GF-D8 (cell line): ENCODE measurements around the gene LRRN2.
"Not testable (repeated sequence)": the region's sequence is repeated elsewhere in the genome, so short reads cannot be mapped to it uniquely, and the experiment has no call there.

ENCODE experiments used
- DNase-seq: peaks from one replicate; lab custom pipeline; 2025; lab: John Stamatoyannopoulos, UW

The LRRN2 gene

DNA sequence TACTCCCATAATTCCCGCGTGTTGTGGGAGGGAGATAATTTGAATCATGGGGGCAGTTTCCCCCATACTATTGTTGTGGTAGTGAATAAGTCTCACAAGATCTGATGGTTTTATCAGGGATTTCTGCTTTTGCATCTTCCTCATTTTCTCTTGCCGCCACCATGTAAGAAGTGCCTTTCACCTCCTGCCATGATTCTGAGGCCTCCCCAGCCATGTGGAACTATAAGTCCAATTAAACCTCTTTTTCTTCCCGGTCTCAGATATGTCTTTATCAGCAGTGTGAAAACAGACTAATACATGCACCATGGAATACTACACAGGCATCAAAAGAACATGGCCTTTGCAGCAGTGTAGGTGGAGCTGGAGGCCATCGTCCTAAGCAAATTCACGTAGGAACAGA, 56.1 kb downstream of the LRRN2 start:
- not testable (repeated sequence) for DNase-seq

DNA sequence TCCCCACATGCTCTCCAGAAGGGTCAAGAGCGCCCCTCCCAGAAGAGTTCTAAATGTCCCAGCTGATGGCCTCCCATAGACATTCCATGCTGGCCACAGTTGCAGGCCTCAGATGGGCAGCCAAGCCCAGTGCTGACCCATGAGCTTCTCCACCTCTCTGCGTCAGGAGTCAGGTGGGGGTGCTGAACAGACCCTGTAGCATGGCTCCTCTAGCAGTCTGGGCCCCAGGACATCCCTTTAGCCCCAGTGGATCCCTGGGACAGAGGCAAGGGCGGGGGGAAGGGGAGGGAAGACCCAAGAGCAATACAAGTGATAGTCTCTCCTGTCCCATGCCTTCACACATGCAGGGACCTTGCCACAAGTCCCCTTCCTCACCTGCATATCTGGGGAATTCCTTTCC, 56.7 kb downstream of the LRRN2 start:
- DNase-seq = no peak

DNA sequence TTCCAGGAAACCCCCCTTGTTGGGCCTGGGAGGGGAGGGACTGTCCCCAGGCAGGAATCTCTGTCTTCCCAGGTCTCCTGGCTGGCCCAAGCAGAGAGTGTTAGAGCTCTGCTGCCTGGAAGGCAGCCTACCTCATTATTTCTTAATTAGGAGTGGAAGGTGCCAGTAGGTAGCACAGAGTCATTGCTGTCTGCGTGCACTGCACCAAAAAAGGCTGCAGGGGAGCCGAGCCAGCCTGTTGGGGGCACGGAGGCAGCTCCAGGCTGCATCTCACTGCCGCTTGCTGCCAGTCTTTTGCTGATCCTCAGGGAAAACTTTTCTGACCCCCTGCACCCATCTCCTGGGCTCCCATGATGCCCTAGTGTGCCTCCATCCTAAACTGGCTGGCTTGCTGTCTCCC, 58.1 kb downstream of the LRRN2 start:
- no peak for DNase-seq

DNA sequence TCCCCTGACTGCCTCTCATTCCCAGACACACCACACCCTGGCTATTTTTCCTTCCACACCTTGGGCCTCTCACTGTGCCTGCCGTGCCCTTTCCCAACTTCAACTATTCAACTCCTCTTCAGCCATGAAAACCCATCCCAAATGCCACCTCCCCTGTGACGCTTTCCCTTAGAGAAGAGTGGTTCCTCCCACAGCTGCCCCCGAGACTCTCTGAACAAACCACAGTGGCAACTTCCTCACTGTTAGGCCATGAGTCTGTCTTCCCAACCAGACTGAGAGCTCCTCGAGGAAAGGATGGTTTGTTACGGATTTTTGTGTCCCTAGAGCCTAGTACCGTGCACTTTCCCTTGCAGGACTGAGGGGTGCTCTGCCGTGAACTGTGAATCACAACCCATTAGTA, 59.2 kb downstream of the LRRN2 start:
- no peak for DNase-seq

DNA sequence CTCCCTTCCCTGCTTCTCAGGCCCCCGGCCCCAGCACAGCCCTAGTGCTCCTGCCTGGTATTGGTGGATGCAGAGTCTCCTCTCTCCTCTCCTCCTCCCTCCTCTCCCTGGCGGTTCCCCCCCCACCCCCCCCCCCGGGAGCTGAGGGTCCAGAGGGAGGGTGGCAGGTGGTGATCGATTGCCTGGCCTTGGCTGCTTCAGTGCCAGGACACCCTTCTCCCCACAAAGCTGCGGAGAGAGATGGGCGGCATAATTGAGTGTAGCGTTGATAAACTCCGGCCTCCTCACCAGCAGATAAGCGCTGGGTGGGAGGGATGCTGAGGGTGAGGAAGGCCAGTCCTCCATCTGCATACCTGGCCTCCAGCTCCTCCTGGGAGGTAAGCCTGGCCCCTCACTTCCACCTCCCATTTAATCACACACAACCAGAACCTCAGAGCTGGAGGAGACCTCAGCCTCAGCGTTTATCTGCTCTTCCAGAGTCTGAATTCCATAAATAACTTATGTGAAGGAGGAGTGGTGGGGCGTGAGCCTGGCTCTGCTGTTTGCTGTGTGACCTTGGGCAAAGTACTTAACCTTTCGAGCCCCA, 60.8 kb downstream of the LRRN2 start:
- no peak for DNase-seq

DNA sequence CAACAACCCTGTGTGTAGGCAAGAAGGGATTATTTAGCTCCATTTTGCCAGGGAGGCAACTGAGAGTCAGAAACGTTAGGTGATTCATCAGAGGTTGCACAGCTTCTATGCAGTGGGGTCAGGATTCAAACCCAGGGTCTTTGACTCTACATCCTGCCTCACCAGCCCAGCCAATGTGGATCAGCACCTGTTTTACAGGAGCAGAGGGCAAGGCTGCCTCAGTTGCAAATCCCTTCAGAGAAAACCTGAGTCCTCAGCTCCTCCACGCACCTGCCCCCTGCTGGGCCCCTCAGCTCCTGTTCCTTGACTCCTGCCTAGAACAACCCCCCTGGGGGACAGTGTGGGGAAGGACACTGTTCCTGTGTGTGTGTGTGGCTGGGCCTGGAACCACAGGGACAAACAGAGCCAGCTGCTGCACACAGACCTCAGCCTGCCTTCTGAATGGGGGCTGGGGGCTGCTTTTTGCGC, 61.6 kb downstream of the LRRN2 start:
- DNase-seq = no peak

DNA sequence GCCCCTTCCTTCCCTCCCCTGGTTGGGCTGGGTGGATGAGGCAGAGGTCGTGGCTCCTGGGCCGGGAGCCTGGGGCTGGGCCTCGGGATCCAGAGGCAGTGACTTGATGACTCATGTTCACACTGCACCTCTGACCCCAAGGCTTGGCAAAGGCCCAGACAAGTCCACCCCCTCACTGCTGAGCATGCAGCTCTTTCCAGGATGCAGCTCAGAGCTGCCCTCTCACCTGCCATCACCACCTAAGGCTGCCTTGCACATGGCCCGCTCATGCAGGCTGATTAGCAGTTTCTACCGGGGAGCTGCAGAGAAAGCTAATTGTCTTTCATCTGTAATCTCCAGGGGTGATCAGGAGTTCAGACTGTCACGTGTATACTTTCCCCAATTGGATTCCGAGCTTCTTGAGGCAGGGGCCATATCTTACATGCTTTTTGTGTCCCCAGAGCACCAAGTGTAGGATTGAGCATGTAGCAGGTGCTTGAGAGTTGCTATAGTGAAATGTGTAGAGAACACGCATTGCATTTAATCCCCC, 62.1 kb downstream of the LRRN2 start:
- no peak for DNase-seq

DNA sequence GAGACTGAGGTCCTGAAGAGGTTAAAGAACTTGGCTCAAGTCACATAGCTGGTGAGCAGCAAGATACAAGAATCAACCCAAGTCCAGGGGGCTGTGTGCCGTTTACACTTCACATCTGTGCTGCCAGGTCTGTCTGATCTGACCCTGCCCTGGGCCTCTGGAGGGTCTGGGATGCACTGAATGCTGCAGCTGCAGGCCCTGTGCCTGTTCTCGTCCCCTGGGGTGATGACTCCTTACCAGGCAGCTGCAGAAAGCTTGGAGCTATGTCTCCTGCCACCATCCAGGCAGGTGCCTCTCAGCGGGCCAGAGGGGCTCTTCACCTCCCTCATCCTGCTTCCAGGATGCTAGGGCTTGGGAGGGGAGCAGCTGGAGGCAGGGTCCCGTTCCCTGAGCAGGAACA, 63.5 kb downstream of the LRRN2 start:
- DNase-seq = no peak

DNA sequence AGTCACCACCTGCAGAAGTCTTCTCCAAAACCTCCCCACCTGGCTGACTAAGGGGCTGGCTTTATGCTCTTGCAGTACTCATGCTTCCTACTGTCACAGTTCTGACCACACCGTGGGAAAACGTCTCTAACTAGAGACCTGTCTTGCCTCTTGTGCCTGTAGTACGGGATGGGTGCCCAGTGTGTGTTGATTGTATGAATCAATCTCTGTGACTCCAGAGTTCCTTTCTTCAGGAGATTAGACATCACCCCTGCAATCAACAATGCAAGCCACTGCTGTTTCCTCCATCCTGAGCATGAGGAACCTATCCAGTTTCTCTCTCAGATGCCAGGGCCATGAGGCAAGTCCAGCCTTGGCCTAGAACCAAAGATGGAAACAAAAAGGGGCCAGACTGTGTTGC, 64.1 kb downstream of the LRRN2 start:
- DNase-seq = no peak

DNA sequence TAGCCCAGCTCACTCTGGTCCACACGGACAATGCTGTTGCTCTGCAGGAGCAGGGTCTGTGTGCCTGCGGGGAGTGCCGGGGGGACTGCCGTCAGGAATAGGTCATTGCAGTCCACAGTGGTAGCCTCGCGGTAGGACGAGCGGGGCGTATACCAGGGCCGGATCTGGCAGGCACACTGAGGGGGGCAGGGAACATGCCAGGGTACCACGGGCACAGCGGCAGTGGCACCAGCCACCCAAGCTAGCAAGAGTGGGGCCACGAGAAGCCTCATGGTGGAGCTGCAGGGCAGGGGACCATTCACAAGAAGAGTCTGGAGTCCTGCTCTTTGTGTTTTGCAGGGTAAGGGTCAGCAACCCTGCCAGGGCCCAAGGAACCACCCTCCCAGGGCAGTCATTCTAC, 65.8 kb downstream of the LRRN2 start:
- no peak for DNase-seq

DNA sequence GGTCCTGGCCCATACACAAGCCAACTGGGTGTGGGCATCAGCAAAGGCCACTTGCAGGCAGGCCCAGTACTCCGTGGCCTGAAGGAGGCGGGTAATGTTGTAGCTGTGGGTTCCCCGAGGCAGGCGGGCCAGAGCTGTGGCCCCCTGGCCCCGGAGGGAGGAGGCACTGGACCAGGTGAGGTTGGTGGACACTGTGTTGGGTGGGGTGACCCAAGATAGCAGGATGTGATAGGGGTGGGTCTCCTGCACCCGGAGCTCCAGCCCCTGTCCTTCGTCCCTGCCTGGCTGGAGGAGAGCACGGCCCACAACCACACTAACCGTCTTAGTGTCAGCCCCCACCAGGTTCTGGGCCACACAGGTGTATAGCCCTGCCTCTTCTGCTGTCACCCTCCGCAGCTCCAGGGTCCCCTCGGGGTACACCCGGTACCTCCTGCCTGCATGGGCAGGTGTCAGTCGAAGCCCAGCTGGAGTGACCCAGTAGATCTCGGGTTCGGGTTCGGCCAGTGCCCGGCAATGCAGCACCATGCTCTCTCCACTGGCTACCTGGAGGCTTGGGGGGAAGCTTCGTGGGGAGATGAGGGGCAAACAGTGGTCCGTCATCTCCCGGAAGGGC, 67.3 kb downstream of the LRRN2 start:
- no peak for DNase-seq

DNA sequence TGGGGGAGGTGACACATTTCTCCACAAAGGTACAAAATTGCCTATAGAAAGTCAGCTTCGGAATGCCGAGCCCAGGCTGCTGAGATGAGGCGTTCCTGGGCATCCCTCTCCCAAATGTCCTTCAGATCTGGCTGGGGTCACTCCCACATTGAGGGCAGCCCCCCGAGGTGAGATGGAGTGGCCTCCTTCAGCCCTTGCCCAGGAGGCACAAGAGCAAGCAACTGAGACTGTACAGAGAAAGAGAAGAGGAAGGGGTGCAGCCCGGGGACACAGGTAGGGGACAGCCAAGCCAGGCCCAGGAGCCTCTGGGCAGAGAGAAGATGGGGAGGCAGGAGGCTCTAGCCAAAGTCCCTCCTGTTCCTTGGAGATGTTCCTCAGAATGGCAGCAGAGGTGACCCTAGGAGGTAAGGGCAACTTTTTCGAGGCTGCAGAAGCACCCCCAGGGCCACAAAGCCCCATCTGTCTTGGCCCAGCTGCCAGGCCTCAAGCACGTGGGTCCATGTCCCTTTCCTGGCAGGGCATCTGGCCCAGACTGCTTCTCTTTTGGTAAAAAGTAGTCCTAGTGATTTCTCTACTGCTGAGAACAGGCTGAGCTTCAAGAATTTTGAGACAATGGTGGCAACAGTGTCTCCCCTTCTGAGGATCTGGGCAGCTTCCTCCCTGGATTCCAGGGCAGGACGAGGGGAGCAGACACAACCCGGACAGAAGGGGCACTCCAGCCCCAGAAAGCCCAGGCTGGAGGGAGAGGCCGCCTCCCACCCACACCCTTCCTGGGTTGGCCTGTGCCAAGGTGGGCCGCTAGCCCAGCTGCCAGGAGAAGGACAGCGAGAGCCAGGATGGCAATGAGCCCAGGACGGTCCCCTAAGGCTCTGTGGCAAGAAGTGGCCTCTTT, 68.0 kb downstream of the LRRN2 start:
- DNase-seq = no peak

DNA sequence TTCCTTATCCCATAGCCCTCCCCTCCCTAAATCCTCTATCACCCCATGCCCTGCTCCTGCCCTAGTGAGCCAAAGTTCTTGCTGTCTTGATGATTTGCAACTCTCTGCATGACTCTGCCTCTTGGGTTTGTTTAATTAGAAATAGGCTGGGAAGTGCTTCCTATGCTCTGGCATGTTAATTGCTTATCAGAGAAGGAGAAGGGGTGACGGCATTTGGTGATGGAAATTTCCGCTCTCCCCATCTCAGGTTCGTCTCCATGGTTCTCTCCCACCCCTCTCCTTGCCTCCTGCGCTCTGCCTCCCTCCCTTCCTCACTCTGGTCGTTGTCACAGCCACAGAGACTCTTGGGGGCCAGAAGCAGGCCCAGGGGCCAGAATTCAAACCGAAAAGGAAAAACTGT, 68.9 kb downstream of the LRRN2 start:
- no peak for DNase-seq

DNA sequence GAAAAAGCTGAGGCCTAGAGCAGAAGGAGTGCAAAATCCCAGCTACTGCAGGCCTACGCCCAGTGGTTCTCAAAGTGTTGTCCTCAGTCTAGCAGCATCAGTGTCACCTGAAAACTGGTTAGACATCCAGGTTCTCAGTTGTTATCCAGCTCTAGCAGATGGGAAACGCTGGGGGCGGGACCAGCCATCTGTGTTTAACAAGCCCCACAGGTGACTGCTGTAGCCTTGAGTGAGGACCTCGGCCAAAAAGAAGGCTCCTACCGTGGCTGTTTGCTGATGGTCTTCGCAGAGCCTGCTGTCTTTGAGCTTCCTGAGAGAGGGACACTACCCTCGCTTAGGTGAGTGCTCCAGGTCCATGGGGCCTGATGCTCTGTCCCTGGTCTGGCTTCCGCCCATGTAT, 69.7 kb downstream of the LRRN2 start:
- no peak for DNase-seq

DNA sequence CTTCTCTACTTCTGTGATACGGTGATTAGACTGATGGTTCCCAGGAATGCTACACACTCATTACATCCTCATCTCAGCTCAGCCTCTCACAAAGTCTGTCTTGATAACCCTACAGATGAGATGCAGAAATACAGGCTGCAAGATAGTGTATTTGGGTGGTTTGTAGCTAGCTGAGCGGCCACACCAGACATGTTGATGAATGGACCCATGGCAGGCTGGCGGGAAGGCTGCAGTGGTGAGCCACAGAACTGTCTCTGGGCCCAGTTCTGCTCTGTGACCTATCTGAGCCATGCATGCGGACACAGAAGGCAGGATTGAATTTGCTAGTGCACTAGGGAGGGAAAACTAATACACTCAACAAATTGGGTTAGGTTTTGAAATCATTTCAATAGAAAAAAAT, 71.9 kb downstream of the LRRN2 start:
- DNase-seq = no peak

DNA sequence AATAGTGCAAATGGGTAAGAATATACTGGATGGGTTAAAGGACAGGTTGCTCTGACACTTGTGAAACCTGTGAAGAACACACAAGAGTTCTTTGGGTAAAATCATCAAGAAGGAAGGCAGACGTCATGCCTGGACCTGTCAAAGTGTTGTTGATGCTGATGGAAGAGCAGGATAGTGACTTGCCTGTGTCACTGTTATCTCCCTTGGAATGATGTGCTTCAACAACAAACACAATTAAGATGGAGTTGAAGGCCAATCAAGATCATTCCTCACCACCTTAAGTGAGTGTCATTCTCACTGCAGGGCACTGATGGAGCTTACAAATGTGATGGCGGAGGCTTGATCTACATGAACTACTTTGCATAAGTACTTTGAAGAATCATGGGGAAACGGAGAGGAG, 73.2 kb downstream of the LRRN2 start:
- no peak for DNase-seq

DNA sequence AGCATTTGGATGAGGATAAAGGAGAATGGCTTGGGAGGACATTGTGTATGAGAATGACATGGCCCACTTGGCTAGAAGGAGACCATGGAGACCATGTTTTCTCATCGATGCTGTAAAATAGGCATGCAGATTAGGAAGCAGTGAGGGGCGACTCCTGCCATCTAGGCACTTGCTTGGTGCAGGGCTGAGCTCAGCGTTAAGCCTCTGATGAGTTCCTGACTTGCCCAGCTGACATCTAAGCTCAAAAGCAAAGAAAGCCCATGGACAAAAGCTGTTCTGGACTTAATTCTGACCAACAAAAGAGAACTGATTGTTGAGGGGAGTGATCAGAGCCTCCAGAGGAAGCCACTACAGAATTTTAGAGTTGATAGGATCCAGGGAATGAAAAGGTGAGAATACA, 74.5 kb downstream of the LRRN2 start:
- DNase-seq = no peak

DNA sequence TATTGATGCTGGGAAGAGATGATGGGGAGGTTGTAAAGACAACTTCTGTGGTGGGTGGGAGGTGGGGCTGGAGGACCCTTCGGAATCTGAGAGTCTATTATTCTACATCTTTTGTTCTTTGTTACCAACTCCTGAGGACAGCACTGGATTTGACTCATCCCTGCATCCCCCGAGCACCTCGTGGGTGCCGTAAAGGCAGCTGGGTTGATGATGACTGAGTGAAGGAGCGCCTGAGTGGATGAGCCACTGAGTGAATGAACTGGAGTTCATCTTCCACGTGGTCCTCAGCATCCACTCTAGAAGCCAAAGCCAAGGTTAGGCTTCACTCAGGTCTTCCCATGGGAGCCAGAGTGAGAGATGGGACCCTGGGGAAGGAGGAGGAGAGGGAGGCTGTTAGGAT, 77.6 kb downstream of the LRRN2 start:
- DNase-seq = no peak

DNA sequence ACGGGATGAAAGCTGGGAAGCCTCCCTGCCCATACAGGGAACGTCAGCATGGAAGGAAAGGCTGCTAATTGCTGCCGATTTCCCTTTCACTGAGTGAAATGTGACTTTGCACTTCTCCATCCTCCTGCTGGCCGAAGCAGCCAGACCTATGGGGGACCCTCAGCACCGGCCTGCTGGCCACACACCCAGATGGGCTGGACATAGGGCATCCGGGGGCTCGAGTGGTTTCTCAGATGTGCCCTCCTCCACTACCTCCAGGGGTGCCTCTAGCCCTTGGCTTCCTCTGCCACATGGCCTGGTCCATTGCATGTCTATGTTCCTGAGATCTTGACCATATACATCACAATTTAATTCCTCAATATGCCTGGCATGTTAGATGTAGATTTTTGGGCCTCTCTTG, 79.7 kb downstream of the LRRN2 start:
- no peak for DNase-seq

DNA sequence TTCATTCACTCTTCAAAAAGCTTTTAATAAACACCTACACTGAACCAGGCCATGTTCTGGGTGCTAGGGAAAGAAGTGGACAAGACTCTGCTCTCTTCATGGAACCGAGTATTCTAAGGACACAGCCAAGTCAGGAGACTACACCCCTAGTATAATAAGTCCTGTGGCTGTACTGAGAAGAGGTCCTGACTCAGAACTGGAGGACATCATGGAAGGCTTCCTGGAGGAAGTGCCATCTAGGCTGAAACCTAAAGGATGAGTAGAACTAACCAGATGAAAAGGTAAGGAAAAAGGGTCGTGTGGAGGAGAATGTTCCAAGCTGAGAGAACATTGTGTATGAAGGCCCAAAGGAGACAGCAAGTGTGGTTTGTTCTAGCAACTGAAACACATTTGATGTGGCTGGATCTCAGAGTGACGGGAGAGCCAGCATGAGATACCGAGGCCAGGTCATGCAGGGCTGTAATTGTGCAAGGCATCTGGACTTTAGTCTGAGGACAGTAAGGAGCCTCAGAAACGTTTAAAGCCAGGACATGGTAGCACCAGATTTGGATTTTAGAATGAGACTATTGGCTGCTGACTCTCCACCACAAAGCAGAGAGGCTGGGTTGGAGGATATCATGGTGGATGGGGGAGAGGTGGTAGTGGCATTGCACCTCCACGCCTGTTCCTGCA, 82.5 kb downstream of the LRRN2 start:
- no peak for DNase-seq

DNA sequence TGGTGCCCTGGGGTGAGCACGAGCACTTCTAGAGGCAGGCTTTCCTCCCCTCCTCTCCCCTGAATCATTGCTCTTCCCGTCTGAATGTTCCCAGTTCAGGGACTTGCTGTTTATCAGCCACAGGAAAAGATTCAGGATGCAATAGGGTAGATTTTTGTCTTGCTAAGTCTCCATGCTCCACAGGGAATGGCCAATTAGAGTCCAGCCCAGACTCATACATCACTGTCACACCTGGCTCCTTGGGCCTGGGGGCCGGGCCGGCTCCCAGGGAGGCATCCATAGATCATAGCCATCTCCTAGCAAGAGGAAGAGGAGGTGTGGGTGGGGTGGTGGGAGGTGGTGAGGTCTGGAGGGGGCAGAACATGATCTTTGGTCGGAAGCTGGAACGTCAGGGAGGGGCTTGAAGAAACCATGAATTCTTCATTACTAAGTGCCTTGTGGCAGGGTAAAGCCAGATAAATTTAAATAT, 83.4 kb downstream of the LRRN2 start:
- no peak for DNase-seq

DNA sequence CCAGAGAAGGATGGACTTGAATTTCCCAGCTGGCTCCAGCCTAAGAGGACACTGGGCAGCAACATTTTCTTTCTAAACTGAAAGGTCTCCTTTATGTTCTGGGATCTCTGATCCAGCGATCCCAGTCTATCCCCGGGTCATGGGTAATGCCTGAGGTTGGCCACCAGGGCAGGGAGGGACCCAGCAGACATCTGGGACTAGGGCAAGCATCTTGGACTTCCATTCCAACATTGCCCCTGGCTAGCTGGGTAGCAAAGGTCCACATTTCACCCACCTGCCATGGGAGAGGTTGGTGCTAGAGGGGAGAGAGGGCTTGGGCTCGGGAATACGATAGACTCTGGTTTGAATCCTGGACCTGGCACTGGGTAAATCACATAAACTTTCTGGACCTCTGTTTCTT, 84.6 kb downstream of the LRRN2 start:
- no peak for DNase-seq
